Neuronal stem cell (in vitro differentiated cells): ENCODE data around the gene MITF.

ENCODE experiments used
- DNase-seq: peaks from one replicate; pipeline ENCODE4 v3.0.0-alpha.2; 2013; ENCODE audit warnings: low spot score
- H2AFZ ChIP-seq: one replicate; pipeline ENCODE4 v1.6.1; 2013; ENCODE audit warnings: mild to moderate bottlenecking, low read length, inconsistent platforms
- H2AK5ac ChIP-seq: 2 replicates; pipeline ENCODE4 v1.6.1; 2013; ENCODE audit warnings: low read depth, mild to moderate bottlenecking, inconsistent platforms, low read length, moderate library complexity, mixed read lengths
- H2BK120ac ChIP-seq: 2 replicates; pipeline ENCODE4 v1.6.1; 2013; ENCODE audit warnings: low read depth, mild to moderate bottlenecking, inconsistent platforms, low read length, moderate library complexity, mixed read lengths
- H2BK12ac ChIP-seq: one replicate; pipeline ENCODE4 v1.6.1; 2013; ENCODE audit warnings: low read length, inconsistent platforms
- H2BK15ac ChIP-seq: 2 replicates; pipeline ENCODE4 v1.6.1; 2013; ENCODE audit warnings: mild to moderate bottlenecking, low read length, inconsistent platforms, mixed read lengths
- H2BK5ac ChIP-seq: one replicate; pipeline ENCODE4 v1.6.1; 2013; ENCODE audit warnings: inconsistent platforms, mild to moderate bottlenecking, low read length, moderate library complexity
- H3K14ac ChIP-seq: one replicate; pipeline ENCODE4 v1.6.1; 2013; ENCODE audit warnings: low read length, inconsistent platforms
- H3K18ac ChIP-seq: 2 replicates; pipeline ENCODE4 v1.6.1; 2013; ENCODE audit warnings: low read length, inconsistent platforms
- H3K23ac ChIP-seq: 2 replicates; pipeline ENCODE4 v1.6.1; 2013; ENCODE audit warnings: low read depth, mild to moderate bottlenecking, mixed read lengths, low read length, inconsistent platforms; ENCODE audit not compliant: poor library complexity
- H3K27ac ChIP-seq: replicated peaks from 3 replicates; pipeline ENCODE4 v1.5.1; 2013; ENCODE audit warnings: low read length, inconsistent platforms
- H3K27me3 ChIP-seq, 3 experiments: 2 replicates each; pipeline ENCODE4 v1.6.1; 2013; ENCODE audit warnings: low read length in 3 of 3, mild to moderate bottlenecking in 2 of 3, inconsistent platforms in 1 of 3, low read depth in 1 of 3, mixed read lengths in 1 of 3, moderate library complexity in 1 of 3; ENCODE audit not compliant: control insufficient read depth in 3 of 3, insufficient read depth in 3 of 3
- H3K36me3 ChIP-seq, 2 donors: replicated peaks in 1 of 2; 2 replicates each; pipeline ENCODE4 v1.6.1; 2013; ENCODE audit warnings: low read length in 2 of 2; ENCODE audit not compliant: control insufficient read depth in 2 of 2, insufficient read depth in 2 of 2
- H3K4ac ChIP-seq: 2 replicates; pipeline ENCODE4 v1.6.1; 2013; ENCODE audit warnings: inconsistent platforms, mild to moderate bottlenecking, low read length, moderate library complexity
- H3K4me1 ChIP-seq, 2 donors: 1 replicate in 1 of 2; 2 replicates in 1 of 2; pipeline ENCODE4 v1.6.1; 2013; ENCODE audit warnings: low read length in 2 of 2, low read depth in 1 of 2; ENCODE audit not compliant: control insufficient read depth in 2 of 2, insufficient read depth in 1 of 2
- H3K4me2 ChIP-seq: one replicate; pipeline ENCODE4 v1.6.1; 2013; ENCODE audit warnings: mild to moderate bottlenecking, low read length, inconsistent platforms; ENCODE audit not compliant: insufficient read depth, poor library complexity, severe bottlenecking
- H3K4me3 ChIP-seq, 2 donors: 2 replicates each; pipeline ENCODE4 v1.5.1; 2013; ENCODE audit warnings: low read length in 2 of 2, mild to moderate bottlenecking in 2 of 2, inconsistent platforms in 1 of 2, moderate library complexity in 1 of 2
- H3K79me1 ChIP-seq: one replicate; pipeline ENCODE4 v1.6.1; 2013; ENCODE audit warnings: low read depth, mild to moderate bottlenecking, inconsistent platforms, low read length, moderate library complexity
- H3K9ac ChIP-seq: one replicate; pipeline ENCODE4 v1.6.1; 2013; ENCODE audit warnings: mild to moderate bottlenecking, low read depth, low read length, inconsistent platforms; ENCODE audit not compliant: poor library complexity
- H3K9me3 ChIP-seq, 2 donors: replicated peaks in 1 of 2; 2 replicates each; pipeline versions ENCODE3 to v1.6.1; 2013; ENCODE audit warnings: low read length in 2 of 2, mild to moderate bottlenecking in 2 of 2, inconsistent platforms in 1 of 2, low read depth in 1 of 2, mixed read lengths in 1 of 2, moderate library complexity in 1 of 2; ENCODE audit not compliant: control insufficient read depth in 2 of 2, insufficient read depth in 1 of 2
- H4K8ac ChIP-seq: one replicate; pipeline ENCODE4 v1.6.1; 2013; ENCODE audit warnings: low read depth, mild to moderate bottlenecking, inconsistent platforms, low read length, moderate library complexity
- H4K91ac ChIP-seq: one replicate; pipeline ENCODE4 v1.6.1; 2013; ENCODE audit warnings: low read length, low read depth, mild to moderate bottlenecking, inconsistent platforms; ENCODE audit not compliant: poor library complexity
- WGBS, 2 donors: extraction: QIAGEN DNeasy Blood & Tissue Kit; methylation state at CpG; one replicate each; pipeline ENCODE4 v1.1.7; 2013; ENCODE audit warnings: missing lambda C conversion rate in 2 of 2, mixed read lengths in 1 of 2; ENCODE audit not compliant: insufficient read length in 2 of 2, insufficient replicate concordance in 1 of 2; ENCODE audit errors: extremely low coverage in 2 of 2; 5-methylcytosine and 5-hydroxymethylcytosine counted together

MITF gene

GRCh38 chr3:69927571-69927970 is 188.3 kb downstream of the MITF start:
- Histone ChIP-seq H2BK5ac (no peak overlapping the region), H3K4ac (no peak overlapping the region), H4K91ac (no peak overlapping the region), H3K79me1 (no peaks in the 10 kb centered on the region), H2AK5ac (no peak overlapping the region), H3K18ac (no peak overlapping the region), H2BK15ac (no peak overlapping the region), H3K9me3 (no peaks in the 10 kb centered on the region), H2BK12ac (no peak overlapping the region), H2AFZ (no peak overlapping the region), H3K9ac (no peak overlapping the region), H3K14ac (no peak overlapping the region), H3K23ac (no peak overlapping the region), H3K4me1 (no peaks in the 10 kb centered on the region), H2BK120ac (no peak overlapping the region), H3K4me3 (no peak overlapping the region), H3K27me3 (no peaks in the 10 kb centered on the region), H3K27ac (no peak overlapping the region), H3K36me3 (no peaks in the 10 kb centered on the region), H4K8ac (no peak overlapping the region), H3K4me2 (no peak overlapping the region)
- no peak for DNase-seq

- H3K14ac ChIP-seq: no peak overlapping the region
- no peak overlapping the region for H4K8ac ChIP-seq
- H4K91ac ChIP-seq: no peak overlapping the region
- H3K9me3 ChIP-seq: no peaks in the 10 kb centered on the region
- no peak overlapping the region for H2BK5ac ChIP-seq
- no peak overlapping the region for H3K27ac ChIP-seq
- no peak overlapping the region for H2BK120ac ChIP-seq
- H2BK12ac ChIP-seq: no peak overlapping the region
- no peaks in the 10 kb centered on the region for H3K4me1 ChIP-seq
- H3K4ac ChIP-seq: no peak overlapping the region
- H3K18ac ChIP-seq: no peak overlapping the region
- no peak overlapping the region for H3K23ac ChIP-seq
- no peak overlapping the region for H2AFZ ChIP-seq
- DNase-seq: no peak
- H3K27me3 ChIP-seq: no peaks in the 10 kb centered on the region
- no peaks in the 10 kb centered on the region for H3K79me1 ChIP-seq
- H3K4me3 ChIP-seq: no peak overlapping the region
- no peak overlapping the region for H2AK5ac ChIP-seq
- no peaks in the 10 kb centered on the region for H3K36me3 ChIP-seq
- H2BK15ac ChIP-seq: no peak overlapping the region
- no peak overlapping the region for H3K4me2 ChIP-seq
- WGBS, 2 donors: no CpG with 5 or more reads among the region's 4 CpGs
- no peak overlapping the region for H3K9ac ChIP-seq
These were observed 189.8 kb downstream of the MITF start for GRCh38 chr3:69929019-69929418.

GRCh38 chr3:69930564-69930963 is 191.3 kb downstream of the MITF start:
- no peaks in the 10 kb centered on the region for H3K27me3 ChIP-seq
- H2BK15ac ChIP-seq: no peak overlapping the region
- no peak overlapping the region for H2AFZ ChIP-seq
- H3K4me3 ChIP-seq: no peak overlapping the region
- no peak overlapping the region for H3K14ac ChIP-seq
- no peak overlapping the region for H2BK5ac ChIP-seq
- H3K9ac ChIP-seq: no peak overlapping the region
- no peak overlapping the region for H4K8ac ChIP-seq
- no peak overlapping the region for H3K23ac ChIP-seq
- no peak overlapping the region for H2BK12ac ChIP-seq
- H2BK120ac ChIP-seq: no peak overlapping the region
- no peaks in the 10 kb centered on the region for H3K4me1 ChIP-seq
- no peak for DNase-seq
- no peak overlapping the region for H3K4ac ChIP-seq
- WGBS, 2 donors: no CpG with 5 or more reads among the region's 2 CpGs
- no peaks in the 10 kb centered on the region for H3K36me3 ChIP-seq
- no peak overlapping the region for H2AK5ac ChIP-seq
- H4K91ac ChIP-seq: no peak overlapping the region
- no peak overlapping the region for H3K27ac ChIP-seq
- no peak overlapping the region for H3K4me2 ChIP-seq
- H3K9me3 ChIP-seq: no peaks in the 10 kb centered on the region
- no peak overlapping the region for H3K18ac ChIP-seq
- no peaks in the 10 kb centered on the region for H3K79me1 ChIP-seq

- WGBS, 2 donors: no CpG with 5 or more reads among the region's 2 CpGs
- DNase-seq: no peak
- Histone ChIP-seq H3K4ac (no peak overlapping the region), H3K23ac (no peak overlapping the region), H2BK15ac (no peak overlapping the region), H3K4me1 (no peaks in the 10 kb centered on the region), H4K8ac (no peak overlapping the region), H3K18ac (no peak overlapping the region), H2AK5ac (no peak overlapping the region), H3K9ac (no peak overlapping the region), H3K27me3 (no peaks in the 10 kb centered on the region), H3K14ac (no peak overlapping the region), H3K79me1 (no peaks in the 10 kb centered on the region), H3K4me3 (no peak overlapping the region), H4K91ac (no peak overlapping the region), H2BK5ac (no peak overlapping the region), H2BK12ac (no peak overlapping the region), H3K4me2 (no peak overlapping the region), H2BK120ac (no peak overlapping the region), H2AFZ (no peak overlapping the region), H3K27ac (no peak overlapping the region), H3K36me3 (no peaks in the 10 kb centered on the region), H3K9me3 (no peaks in the 10 kb centered on the region)
These were observed 192.8 kb downstream of the MITF start for GRCh38 chr3:69932087-69932486.
